Measurements from ENCODE around the gene SMARCD2. TPM values are rescaled to one million over a fixed set of nuclear protein-coding genes. Genes with fewer than 3 reads are reported as not detected.

SMARCD2 gene
- total RNA-seq, 3 donors from 2014 or later = 142 to 210 (median 192) TPM

GRCh38 chr17:63842173-63842539, 329 bp downstream of the SMARCD2 start:
- peak overlapping the region; percentile 90 to 95 for H3K27ac ChIP-seq
- intact Hi-C loops (cut with DNase I; ENCODE audit: low total_unique reads) = no loop called here
- H3K4me1 ChIP-seq = peaks cover 11 to 30% of the 10 kb centered on the region in 2 donors
- H3K36me3 ChIP-seq = no peaks in the 10 kb centered on the region
- H3K4me3 ChIP-seq = peak overlapping the region; percentile 69 to 97 (median 94)
- H3K27me3 ChIP-seq = no peaks in the 10 kb centered on the region
- TF ChIP-seq POLR2AphosphoS5 (IDR thresholded peaks at IDR 0.05) (no peak), CTCF (IDR thresholded peaks at IDR 0.05) (no peak), POLR2A (IDR thresholded peaks at IDR 0.05) (no peak)
- H3K9me3 ChIP-seq = no peaks in the 10 kb centered on the region
- peak in 1 of 2 donors; percentile 46 for DNase-seq (ENCODE audit: low spot score in 2 of 2)

DNA sequence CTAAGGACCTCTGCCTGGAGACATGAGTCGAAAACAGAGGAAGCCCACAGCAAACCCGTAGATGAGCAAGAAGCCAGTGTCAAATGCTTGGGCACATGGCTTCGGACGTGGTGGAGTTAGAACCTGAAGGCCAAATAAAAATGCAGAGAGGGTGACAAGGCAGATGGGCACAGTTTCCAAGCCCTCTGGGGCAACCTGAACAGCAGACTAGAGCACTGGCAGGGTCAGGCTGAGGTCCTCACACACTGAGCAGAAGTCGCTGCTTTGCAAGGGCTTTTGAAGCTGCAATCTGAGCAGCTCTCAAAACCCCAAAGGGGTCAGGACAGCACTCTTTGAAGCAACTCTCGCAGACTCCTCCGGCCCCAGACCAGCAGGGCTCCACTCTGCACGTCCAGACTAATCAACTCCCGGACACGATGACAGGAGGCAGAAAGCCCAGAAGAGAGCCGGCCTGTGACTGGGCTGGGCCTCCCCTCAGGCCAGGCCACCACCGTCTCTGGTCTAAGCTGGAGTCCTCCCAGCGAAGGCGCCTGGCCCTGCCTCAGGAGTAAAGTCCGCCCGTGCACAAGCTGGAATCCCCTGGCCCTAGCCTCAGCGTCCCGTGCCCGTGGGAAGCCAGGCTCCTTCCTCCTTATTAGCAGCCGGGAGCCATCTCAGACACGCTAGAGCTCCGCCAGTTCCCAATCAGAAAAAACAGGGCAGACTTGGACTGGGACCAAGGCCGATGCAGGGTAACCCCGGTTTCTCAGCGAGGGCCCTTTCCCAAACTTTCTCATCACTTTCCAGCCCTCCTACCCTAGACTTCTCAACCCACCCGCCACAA, 924 bp downstream of the SMARCD2 start:
- peaks cover 11 to 36% of the 10 kb centered on the region in 2 donors for H3K4me1 ChIP-seq

DNA sequence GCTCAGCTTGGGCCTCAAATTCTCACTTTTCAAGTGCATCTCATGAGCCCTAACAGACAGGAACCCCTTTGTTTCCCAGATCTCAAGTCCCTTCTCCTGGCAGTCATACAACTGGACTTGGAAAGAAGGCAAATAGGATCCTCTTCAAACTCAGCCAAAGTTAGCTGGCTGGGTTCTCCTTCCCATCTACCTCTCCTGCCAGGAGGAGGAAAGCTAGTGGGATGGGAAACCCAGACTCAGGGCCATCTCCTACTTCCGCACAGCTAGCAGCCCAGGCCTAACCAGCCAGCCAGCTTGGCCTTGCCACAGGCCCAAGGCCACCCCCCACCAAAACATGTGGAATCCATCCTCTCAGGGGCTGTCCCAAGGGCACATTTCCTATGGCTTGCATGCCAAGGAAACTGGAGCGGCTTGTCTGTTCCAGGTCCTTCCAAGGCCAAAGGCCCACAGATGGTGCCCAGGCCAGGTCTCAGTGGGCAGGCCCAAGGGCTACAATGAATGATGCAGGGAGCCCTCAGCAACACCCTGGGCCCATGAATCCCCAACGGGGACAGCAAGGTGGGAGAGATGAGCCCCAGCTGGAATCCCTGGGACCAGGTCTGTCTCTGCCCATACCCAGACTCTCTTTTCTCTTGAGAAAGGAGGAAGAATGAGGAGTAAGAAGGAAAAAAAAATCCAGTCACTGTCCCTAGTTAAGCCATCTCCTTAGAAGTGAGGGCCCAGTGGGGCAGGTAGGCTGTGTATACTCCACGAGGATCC, 1.7 kb downstream of the SMARCD2 start:
- Histone ChIP-seq H3K9me3 (no peaks in the 10 kb centered on the region), H3K36me3 (no peaks in the 10 kb centered on the region), H3K4me3 (peak overlapping the region; percentile 69 to 97 (median 94)), H3K27me3 (no peaks in the 10 kb centered on the region), H3K27ac (peak overlapping the region; percentile 90 to 95), H3K4me1 (peaks cover 11 to 37% of the 10 kb centered on the region in 2 donors)
- intact Hi-C loops (cut with DNase I; ENCODE audit: low total_unique reads) = no loop called here
- no peak for TF ChIP-seq CTCF (IDR thresholded peaks at IDR 0.05)
- no peak for TF ChIP-seq POLR2AphosphoS5 (IDR thresholded peaks at IDR 0.05)
- TF ChIP-seq POLR2A (IDR thresholded peaks at IDR 0.05) = no peak
- no peak for DNase-seq (ENCODE audit: low spot score in 2 of 2)

More for the DNA sequence above, 924 bp downstream of the SMARCD2 start:
- H3K36me3 ChIP-seq = no peaks in the 10 kb centered on the region
- peak; percentile 60 to 61 for DNase-seq (ENCODE audit: low spot score in 2 of 2)
- TF ChIP-seq CTCF (IDR thresholded peaks at IDR 0.05) (peak in 1 of 3 donors; percentile 11), POLR2A (IDR thresholded peaks at IDR 0.05) (no peak)
- H3K27me3 ChIP-seq = no peaks in the 10 kb centered on the region
- intact Hi-C loops (cut with DNase I; ENCODE audit: low total_unique reads) = no loop called here
- H3K4me3 ChIP-seq = peak overlapping the region; percentile 69 to 97 (median 94)
- H3K9me3 ChIP-seq = no peaks in the 10 kb centered on the region
- H3K27ac ChIP-seq = peak overlapping the region; percentile 90 to 95

DNA sequence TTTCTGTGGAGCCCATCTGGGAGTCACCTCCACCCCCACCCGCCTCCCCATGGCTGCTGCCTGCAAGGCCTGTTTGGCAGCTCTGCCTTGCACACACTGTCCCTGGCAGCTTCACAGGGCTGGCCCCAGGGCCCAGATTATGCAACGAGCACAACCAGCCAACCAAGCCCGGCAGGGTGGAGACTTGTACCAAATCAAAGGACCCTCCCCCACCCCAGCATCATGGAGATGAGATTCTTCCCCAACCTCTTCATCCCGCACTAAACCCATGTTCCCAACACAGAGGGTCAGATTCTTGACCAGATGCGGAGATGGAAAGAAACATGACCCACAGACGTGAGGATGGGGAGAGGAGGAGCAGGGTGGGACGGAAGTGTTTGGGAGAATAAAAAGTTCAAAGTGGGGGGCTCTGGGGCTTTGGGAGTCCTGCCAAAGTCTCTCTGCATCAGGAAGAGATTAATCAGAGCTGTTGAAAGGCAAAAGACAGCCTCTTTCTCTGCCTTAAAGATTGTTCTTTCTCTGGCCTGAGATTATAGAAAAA, 3.8 kb downstream of the SMARCD2 start:
- Histone ChIP-seq H3K27ac (peak overlapping the region; percentile 90 to 92), H3K36me3 (no peaks in the 10 kb centered on the region), H3K9me3 (no peaks in the 10 kb centered on the region), H3K4me1 (peaks cover 11 to 34% of the 10 kb centered on the region in 2 donors), H3K27me3 (no peaks in the 10 kb centered on the region), H3K4me3 (peak overlapping the region; percentile 21 to 69 (median 52))
- DNase-seq (ENCODE audit: low spot score in 2 of 2) = peak; percentile 91 to 96
- TF ChIP-seq POLR2AphosphoS5 (IDR thresholded peaks at IDR 0.05) (peak; percentile 82 to 95 (median 84)), POLR2A (IDR thresholded peaks at IDR 0.05) (no peak), CTCF (IDR thresholded peaks at IDR 0.05) (no peak)
- intact Hi-C loops (cut with DNase I; ENCODE audit: low total_unique reads) = loop anchor here (5.0 kb wide), 1 partner anchor 141 kb away; no protein-coding TSS in a partner anchor
